ENCODE measurements around the gene ATG2A. TPM values are rescaled to one million over a fixed set of nuclear protein-coding genes. Genes with fewer than 3 reads are reported as not detected.

The ATG2A gene
- polyA plus RNA-seq, 3 donors, result 2.6 to 24.9 (median 4.0) TPM

GRCh38 chr11:64923151-64923661, 6.2 kb upstream of the ATG2A start:
- H4K20me1 ChIP-seq (ENCODE audit: insufficient read depth, low read length), result no peaks in the 10 kb centered on the region
- no peak overlapping the region for H3K4me3 ChIP-seq (replicated peaks in 1 of 3; ENCODE audit: low read depth in 2 of 3, low read length in 3 of 3)
- WGBS (ENCODE audit: insufficient coverage), result 95% methylated on average over 11 of the region's 11 CpGs
- peak overlapping the region in 1 of 2 donors; percentile 99 for H3K27ac ChIP-seq (ENCODE audit: low read depth in 1 of 2, low read length in 2 of 2)
- no peaks in the 10 kb centered on the region for H3K9me3 ChIP-seq (replicated peaks in 1 of 2; ENCODE audit: control insufficient read depth in 1 of 2, insufficient read depth in 1 of 2, low read length in 2 of 2)
- H3K27ac Mint-ChIP-seq, result peak overlapping the region in 1 of 7 donors; percentile 99
- H3K36me3 ChIP-seq (replicated peaks in 1 of 2; ENCODE audit: control insufficient read depth in 1 of 2, insufficient read depth in 2 of 2, low read length in 2 of 2), result peaks cover 0 to 14% of the 10 kb centered on the region in 2 donors
- H3K4me2 ChIP-seq (replicated peaks; ENCODE audit: extremely low read depth, low read length, poor library complexity, severe bottlenecking), result peak overlapping the region; percentile 98
- H3K27me3 Mint-ChIP-seq (ENCODE audit: low read depth in 3 of 3), result peaks cover 0 to 5% (median 3%) of the 10 kb centered on the region in 3 donors
- H3K79me2 ChIP-seq (ENCODE audit: insufficient read depth, low read length), result no peaks in the 10 kb centered on the region
- DNase-seq, result no peak
- intact Hi-C loops (cut with micrococcal nuclease), result no loop called here
- H3K4me1 Mint-ChIP-seq, result peaks cover 16% of the 10 kb centered on the region
- H2AFZ ChIP-seq (ENCODE audit: insufficient read depth, low read depth, low read length, poor library complexity, severe bottlenecking), result peak overlapping the region; percentile 100
- H3K9me3 Mint-ChIP-seq, result no peaks in the 10 kb centered on the region
- peaks cover 15 to 16% of the 10 kb centered on the region in 2 donors for H3K36me3 Mint-ChIP-seq
- H3K9ac ChIP-seq (ENCODE audit: insufficient read depth, low read length, poor library complexity, severe bottlenecking), result no peak overlapping the region
- peaks cover 14 to 27% of the 10 kb centered on the region in 2 donors for H3K4me1 ChIP-seq (ENCODE audit: control insufficient read depth in 1 of 2, insufficient read depth in 2 of 2, low read length in 2 of 2)
- no peaks in the 10 kb centered on the region for H3K27me3 ChIP-seq (ENCODE audit: control insufficient read depth in 2 of 2, insufficient read depth in 2 of 2, low read length in 2 of 2)
- H3K4me3 Mint-ChIP-seq, result no peak overlapping the region
- TF ChIP-seq, protein P1, sequence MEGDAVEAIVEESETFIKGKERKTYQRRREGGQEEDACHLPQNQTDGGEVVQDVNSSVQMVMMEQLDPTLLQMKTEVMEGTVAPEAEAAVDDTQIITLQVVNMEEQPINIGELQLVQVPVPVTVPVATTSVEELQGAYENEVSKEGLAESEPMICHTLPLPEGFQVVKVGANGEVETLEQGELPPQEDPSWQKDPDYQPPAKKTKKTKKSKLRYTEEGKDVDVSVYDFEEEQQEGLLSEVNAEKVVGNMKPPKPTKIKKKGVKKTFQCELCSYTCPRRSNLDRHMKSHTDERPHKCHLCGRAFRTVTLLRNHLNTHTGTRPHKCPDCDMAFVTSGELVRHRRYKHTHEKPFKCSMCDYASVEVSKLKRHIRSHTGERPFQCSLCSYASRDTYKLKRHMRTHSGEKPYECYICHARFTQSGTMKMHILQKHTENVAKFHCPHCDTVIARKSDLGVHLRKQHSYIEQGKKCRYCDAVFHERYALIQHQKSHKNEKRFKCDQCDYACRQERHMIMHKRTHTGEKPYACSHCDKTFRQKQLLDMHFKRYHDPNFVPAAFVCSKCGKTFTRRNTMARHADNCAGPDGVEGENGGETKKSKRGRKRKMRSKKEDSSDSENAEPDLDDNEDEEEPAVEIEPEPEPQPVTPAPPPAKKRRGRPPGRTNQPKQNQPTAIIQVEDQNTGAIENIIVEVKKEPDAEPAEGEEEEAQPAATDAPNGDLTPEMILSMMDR (IDR thresholded peaks at IDR 0.05), result no peak

DNA sequence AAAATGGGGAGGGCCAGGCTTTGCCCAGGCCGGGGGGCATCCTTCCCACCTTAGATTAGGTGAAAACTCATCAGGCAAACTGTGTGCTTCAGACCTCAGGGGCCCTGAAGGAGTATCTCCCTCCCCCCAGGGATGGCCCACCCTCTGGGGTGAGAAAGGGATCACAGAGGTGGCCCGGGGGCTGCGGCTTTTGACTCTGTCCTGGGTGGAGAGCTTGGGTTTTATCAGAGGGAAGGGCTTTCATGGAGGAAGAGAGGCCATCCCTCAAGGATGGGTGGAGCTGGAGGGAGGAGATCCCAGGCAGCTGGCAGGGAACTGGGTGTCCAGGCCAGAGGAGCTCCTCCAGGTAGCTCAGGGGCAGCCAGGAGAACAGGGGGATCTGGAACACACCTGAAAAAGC, 4.4 kb upstream of the ATG2A start:
- H3K4me3 Mint-ChIP-seq, result no peak overlapping the region
- intact Hi-C loops (cut with micrococcal nuclease), result no loop called here
- Histone ChIP-seq H4K20me1 (ENCODE audit: insufficient read depth, low read length) (peaks cover 1% of the 10 kb centered on the region), H3K36me3 (replicated peaks in 1 of 2; ENCODE audit: control insufficient read depth in 1 of 2, insufficient read depth in 2 of 2, low read length in 2 of 2) (no peaks in the 10 kb centered on the region), H3K4me3 (replicated peaks in 1 of 3; ENCODE audit: low read depth in 2 of 3, low read length in 3 of 3) (no peak overlapping the region), H3K79me2 (ENCODE audit: insufficient read depth, low read length) (peaks cover 4% of the 10 kb centered on the region), H3K27me3 (ENCODE audit: control insufficient read depth in 2 of 2, insufficient read depth in 2 of 2, low read length in 2 of 2) (no peaks in the 10 kb centered on the region), H3K4me2 (replicated peaks; ENCODE audit: extremely low read depth, low read length, poor library complexity, severe bottlenecking) (no peak overlapping the region), H3K9ac (ENCODE audit: insufficient read depth, low read length, poor library complexity, severe bottlenecking) (no peak overlapping the region), H2AFZ (ENCODE audit: insufficient read depth, low read depth, low read length, poor library complexity, severe bottlenecking) (no peak overlapping the region), H3K27ac (ENCODE audit: low read depth in 1 of 2, low read length in 2 of 2) (no peak overlapping the region), H3K9me3 (replicated peaks in 1 of 2; ENCODE audit: control insufficient read depth in 1 of 2, insufficient read depth in 1 of 2, low read length in 2 of 2) (no peaks in the 10 kb centered on the region), H3K4me1 (ENCODE audit: control insufficient read depth in 1 of 2, insufficient read depth in 2 of 2, low read length in 2 of 2) (peaks cover 26 to 38% of the 10 kb centered on the region in 2 donors)
- TF ChIP-seq, protein P1 (IDR thresholded peaks at IDR 0.05), result no peak
- no CpG with 5 or more reads among the region's 3 CpGs for WGBS (ENCODE audit: insufficient coverage)
- peaks cover 0 to under 1% (median 0%) of the 10 kb centered on the region in 7 donors for H3K9me3 Mint-ChIP-seq
- H3K27me3 Mint-ChIP-seq (ENCODE audit: low read depth in 3 of 3), result peaks cover 0 to 5% (median 3%) of the 10 kb centered on the region in 3 donors
- H3K4me1 Mint-ChIP-seq, result peaks cover 27% of the 10 kb centered on the region
- DNase-seq, result no peak
- no peaks in the 10 kb centered on the region for H3K36me3 Mint-ChIP-seq
- H3K27ac Mint-ChIP-seq, result no peak overlapping the region
